ENCODE data around the gene GRM8. TPM values are rescaled to one million over a fixed set of nuclear protein-coding genes. Genes with fewer than 3 reads are reported as not detected.

The GRM8 gene
- total and polyA plus RNA-seq, 8 donors: 0.25 to 2.8 (median 1.3) TPM; not detected in 4

GRCh38 chr7:126723966-126724544 lies 528.7 kb downstream of the GRM8 start:
- TF ChIP-seq EP300 (IDR thresholded peaks at IDR 0.05) (no peak), POLR2AphosphoS5 (IDR thresholded peaks at IDR 0.05) (no peak), CTCF (IDR thresholded peaks at IDR 0.05) (no peak), POLR2A (IDR thresholded peaks at IDR 0.05) (no peak)
- no peaks in the 10 kb centered on the region for H3K27me3 ChIP-seq
- no peak overlapping the region for H3K4me3 ChIP-seq
- no peaks in the 10 kb centered on the region for H3K9me3 ChIP-seq
- intact Hi-C loops (cut with DNase I; ENCODE audit: low total_unique reads): no loop called here
- no peak for DNase-seq
- H3K4me1 ChIP-seq: no peaks in the 10 kb centered on the region
- WGBS, 5 donors: 61 to 68% (median 66%) methylated on average over 4 of the region's 4 CpGs
- H3K27ac ChIP-seq: no peak overlapping the region
- no peaks in the 10 kb centered on the region for H3K36me3 ChIP-seq

GRCh38 chr7:126720232-126720631 lies 532.5 kb downstream of the GRM8 start:
- H3K27me3 ChIP-seq: no peaks in the 10 kb centered on the region
- no peaks in the 10 kb centered on the region for H3K4me1 ChIP-seq
- H3K4me3 ChIP-seq: no peak overlapping the region
- no peak for TF ChIP-seq EP300 (IDR thresholded peaks at IDR 0.05)
- no peak for TF ChIP-seq CTCF (IDR thresholded peaks at IDR 0.05)
- no peak for TF ChIP-seq POLR2AphosphoS5 (IDR thresholded peaks at IDR 0.05)
- no peak for TF ChIP-seq POLR2A (IDR thresholded peaks at IDR 0.05)
- H3K36me3 ChIP-seq: no peaks in the 10 kb centered on the region
- 83 to 94% (median 88%) methylated on average over 2 of the region's 2 CpGs for WGBS, 5 donors
- no peaks in the 10 kb centered on the region for H3K9me3 ChIP-seq
- DNase-seq: no peak
- intact Hi-C loops (cut with DNase I; ENCODE audit: low total_unique reads): no loop called here
- H3K27ac ChIP-seq: no peak overlapping the region

- no peak overlapping the region for H3K27ac ChIP-seq
- no peaks in the 10 kb centered on the region for H3K9me3 ChIP-seq
- DNase-seq: no peak
- TF ChIP-seq POLR2A (IDR thresholded peaks at IDR 0.05) (no peak), POLR2AphosphoS5 (IDR thresholded peaks at IDR 0.05) (no peak), CTCF (IDR thresholded peaks at IDR 0.05) (no peak), EP300 (IDR thresholded peaks at IDR 0.05) (no peak)
- intact Hi-C loops (cut with DNase I; ENCODE audit: low total_unique reads): no loop called here
- no peaks in the 10 kb centered on the region for H3K27me3 ChIP-seq
- H3K36me3 ChIP-seq: no peaks in the 10 kb centered on the region
- H3K4me3 ChIP-seq: no peak overlapping the region
- no peaks in the 10 kb centered on the region for H3K4me1 ChIP-seq
- 83 to 100% (median 86%) methylated on average over 3 of the region's 3 CpGs for WGBS, 5 donors
Measured at GRCh38 chr7:126718419-126718818, 534.3 kb downstream of the GRM8 start.

GRCh38 chr7:126716321-126716720 lies 536.4 kb downstream of the GRM8 start:
- TF ChIP-seq CTCF (IDR thresholded peaks at IDR 0.05) (no peak), POLR2AphosphoS5 (IDR thresholded peaks at IDR 0.05) (no peak), EP300 (IDR thresholded peaks at IDR 0.05) (no peak), POLR2A (IDR thresholded peaks at IDR 0.05) (no peak)
- H3K27me3 ChIP-seq: no peaks in the 10 kb centered on the region
- no peak overlapping the region for H3K4me3 ChIP-seq
- no peaks in the 10 kb centered on the region for H3K4me1 ChIP-seq
- intact Hi-C loops (cut with DNase I; ENCODE audit: low total_unique reads): no loop called here
- no peak for DNase-seq
- H3K36me3 ChIP-seq: no peaks in the 10 kb centered on the region
- no peak overlapping the region for H3K27ac ChIP-seq
- H3K9me3 ChIP-seq: peaks cover 0 to 10% (median under 1%) of the 10 kb centered on the region in 4 donors
- WGBS, 5 donors: 55 to 82% (median 73%) methylated on average over 2 of the region's 2 CpGs

Measured in stomach (tissue), 9 donors.